Prostate gland (tissue), 2 donors: ENCODE measurements around the gene HOXA7.

Experiments used
- CTCF ChIP-seq, 4 experiments: fragments of 200-600 bp in 2 of 4; fragments of 450-650 bp in 2 of 4; sonication (generic) in 2 of 4; IDR thresholded peaks; 1 replicate in 3 of 4; 2 replicates in 1 of 4; pipeline ENCODE4 v1.5.1; 2016 to 2019; ENCODE audit warnings: antibody characterized with exemption in 4 of 4, mild to moderate bottlenecking in 2 of 4, moderate library complexity in 2 of 4
- POLR2AphosphoS5 ChIP-seq: sonication (generic); formaldehyde crosslinking; IDR thresholded peaks from one replicate; pipeline ENCODE4 v1.6.1; 2017; ENCODE audit warnings: antibody characterized with exemption

- TF ChIP-seq CTCF (IDR thresholded peaks at IDR 0.05) (no peak), POLR2AphosphoS5 (no peak)
Observed at GRCh38 chr7:27202018-27202861, 45.8 kb upstream of the HOXA7 start.
